Measurements from ENCODE around the gene MFSD2A. TPM values are rescaled to one million over a fixed set of nuclear protein-coding genes. Genes with fewer than 3 reads are reported as not detected.

Gene MFSD2A
- polyA plus RNA-seq, 1 of the 3 experiments (the other 2 are of a cell fraction): 6.3 TPM

DNA sequence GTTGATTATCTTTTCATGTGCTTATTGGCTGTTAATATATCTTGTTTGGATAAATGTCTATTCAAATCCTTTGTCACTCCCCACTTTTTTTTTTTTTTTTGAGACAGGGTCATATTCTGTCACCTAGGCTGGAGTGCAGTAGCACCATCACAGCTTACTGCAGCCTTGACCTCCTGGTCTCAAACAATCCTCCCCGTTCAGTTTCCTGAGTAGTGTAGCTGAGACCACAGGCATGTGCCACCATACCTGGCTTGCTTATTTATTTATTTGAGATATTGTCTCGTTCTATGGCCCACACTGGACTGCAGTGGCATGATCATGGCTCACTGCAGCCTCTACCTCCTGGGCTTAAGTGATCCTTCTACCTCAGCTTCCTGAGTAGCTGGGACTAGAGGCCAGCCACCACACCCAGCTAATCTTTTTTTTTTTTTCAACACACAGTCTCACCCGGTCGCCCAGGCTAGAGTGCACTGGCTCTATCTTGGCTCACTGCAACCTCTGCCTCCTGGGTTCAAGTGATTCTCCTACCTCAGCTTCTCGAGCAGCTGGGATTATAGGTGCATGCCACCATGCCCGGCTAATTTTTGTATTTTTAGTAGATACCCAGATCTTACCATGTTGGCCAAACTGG, 39.3 kb upstream of the MFSD2A start:
- 72% methylated on average over 6 of the region's 6 CpGs for WGBS (ENCODE audit: low lambda C conversion rate)
- Histone ChIP-seq H3K9me2 (no peaks in the 10 kb centered on the region), H3K4me2 (no peak overlapping the region), H3K9ac (no peak overlapping the region), H3K36me3 (replicated peaks in 1 of 2; ENCODE audit: control insufficient read depth in 1 of 2, insufficient read depth in 2 of 2, low read length in 1 of 2) (no peaks in the 10 kb centered on the region), H3K79me2 (ENCODE audit: insufficient read depth) (no peaks in the 10 kb centered on the region), H3K27ac (ENCODE audit: low read depth in 2 of 2, low read length in 1 of 2) (no peak overlapping the region), H3F3A (replicated peaks; ENCODE audit: insufficient read depth) (no peaks in the 10 kb centered on the region), H3K9me3 (no peaks in the 10 kb centered on the region), H3K27me3 (ENCODE audit: insufficient read depth) (no peaks in the 10 kb centered on the region; the same call in none of the 2 replicates), H2AFZ (ENCODE audit: low read depth) (no peak overlapping the region), H3K4me1 (ENCODE audit: control insufficient read depth in 1 of 2, insufficient read depth in 2 of 2, low read depth in 1 of 2, low read length in 1 of 2) (no peaks in the 10 kb centered on the region), H3K4me3 (ENCODE audit: low read depth in 2 of 2, low read length in 1 of 2) (no peak overlapping the region), H4K20me1 (ENCODE audit: insufficient read depth) (no peaks in the 10 kb centered on the region)
- POLR2A ChIA-PET: no interaction called here
- CTCF ChIA-PET: interaction anchor here (0.6 to 13.7 kb wide), 5 partner anchors 13 to 734 kb away, joined by 3 to 209 read pairs (median 45); partner anchors contain the start of gene MYCL
- TF ChIP-seq SMC3 (IDR thresholded peaks at IDR 0.05; ENCODE audit: low read depth, low read length) (no peak), GATA2 (CRISPR knock-in tag; IDR thresholded peaks at IDR 0.05) (no peak), RCOR1 (IDR thresholded peaks at IDR 0.05; ENCODE audit: low read length) (no peak), YY1 (IDR thresholded peaks at IDR 0.05; ENCODE audit: low read depth) (no peak)
- no peak for DNase-seq

- Histone ChIP-seq H3K4me1 (ENCODE audit: control insufficient read depth in 1 of 2, insufficient read depth in 2 of 2, low read depth in 1 of 2, low read length in 1 of 2) (no peaks in the 10 kb centered on the region), H2AFZ (ENCODE audit: low read depth) (no peak overlapping the region), H3K27ac (ENCODE audit: low read depth in 2 of 2, low read length in 1 of 2) (no peak overlapping the region), H3F3A (replicated peaks; ENCODE audit: insufficient read depth) (no peaks in the 10 kb centered on the region), H3K9me3 (no peaks in the 10 kb centered on the region), H3K79me2 (ENCODE audit: insufficient read depth) (no peaks in the 10 kb centered on the region), H3K27me3 (ENCODE audit: insufficient read depth) (no peaks in the 10 kb centered on the region; the same call in none of the 2 replicates), H3K9me2 (no peaks in the 10 kb centered on the region), H4K20me1 (ENCODE audit: insufficient read depth) (no peaks in the 10 kb centered on the region), H3K9ac (no peak overlapping the region), H3K4me2 (no peak overlapping the region), H3K4me3 (ENCODE audit: low read depth in 2 of 2, low read length in 1 of 2) (no peak overlapping the region), H3K36me3 (replicated peaks in 1 of 2; ENCODE audit: control insufficient read depth in 1 of 2, insufficient read depth in 2 of 2, low read length in 1 of 2) (no peaks in the 10 kb centered on the region)
- WGBS (ENCODE audit: low lambda C conversion rate): 94% methylated on average over 2 of the region's 2 CpGs
- ChIA-PET POLR2A (no interaction called here), CTCF (interaction anchor here (0.6 to 13.7 kb wide), 6 partner anchors 16 to 117 kb away, joined by 3 to 209 read pairs (median 25); partner anchors contain the start of gene MYCL)
- no peak for DNase-seq
- TF ChIP-seq RAD21 (IDR thresholded peaks at IDR 0.05; ENCODE audit: low read length) (peak; percentile 23), MEF2A (IDR thresholded peaks at IDR 0.05; ENCODE audit: borderline replicate concordance, low read depth) (no peak)
Measured at GRCh38 chr1:39917825-39918224, 37.1 kb upstream of the MFSD2A start.

DNA sequence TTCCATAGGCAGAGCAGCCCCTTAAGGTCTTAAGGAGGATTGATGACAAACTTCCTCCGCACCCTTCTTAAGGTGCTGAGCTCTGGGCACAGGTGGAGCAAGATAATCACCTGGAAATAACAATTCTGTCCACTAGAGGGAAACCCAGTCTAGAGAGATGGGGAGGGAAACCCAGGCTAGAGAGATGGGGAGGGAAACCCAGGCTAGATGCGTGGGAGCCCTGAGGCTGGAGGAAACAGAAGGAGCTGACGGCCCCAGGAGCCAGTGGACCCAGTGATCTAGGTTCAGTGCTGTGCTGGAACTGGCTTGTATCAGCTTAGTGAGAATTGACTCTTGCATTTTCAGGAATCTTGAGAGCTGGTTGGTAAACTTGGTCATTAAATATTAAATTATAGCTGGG, 35.4 kb upstream of the MFSD2A start:
- ChIA-PET POLR2A (interaction anchor here (0.7 kb wide), 1 partner anchor 1027 kb away, joined by 3 read pairs; no protein-coding TSS in a partner anchor), CTCF (interaction anchor here (0.5 to 13.7 kb wide), 41 partner anchors 8 to 156 kb away, joined by 3 to 209 read pairs (median 5); partner anchors contain the start of genes CAP1 and MYCL)
- H3K9me3 ChIP-seq: no peaks in the 10 kb centered on the region
- no peaks in the 10 kb centered on the region for H3K79me2 ChIP-seq (ENCODE audit: insufficient read depth)
- H3K27me3 ChIP-seq (ENCODE audit: insufficient read depth): no peaks in the 10 kb centered on the region; the same call in none of the 2 replicates
- H3K27ac ChIP-seq (ENCODE audit: low read depth in 2 of 2, low read length in 1 of 2): no peak overlapping the region
- WGBS (ENCODE audit: low lambda C conversion rate): 39% methylated on average over 3 of the region's 3 CpGs
- H3K4me1 ChIP-seq (ENCODE audit: control insufficient read depth in 1 of 2, insufficient read depth in 2 of 2, low read depth in 1 of 2, low read length in 1 of 2): no peaks in the 10 kb centered on the region
- H3K36me3 ChIP-seq (replicated peaks in 1 of 2; ENCODE audit: control insufficient read depth in 1 of 2, insufficient read depth in 2 of 2, low read length in 1 of 2): no peaks in the 10 kb centered on the region
- H3K4me2 ChIP-seq: no peak overlapping the region
- no peak overlapping the region for H3K9ac ChIP-seq
- DNase-seq: peak; percentile 88
- no peaks in the 10 kb centered on the region for H3K9me2 ChIP-seq
- H3K4me3 ChIP-seq (ENCODE audit: low read depth in 2 of 2, low read length in 1 of 2): no peak overlapping the region
- TF ChIP-seq TEAD4 (IDR thresholded peaks at IDR 0.05; ENCODE audit: borderline replicate concordance, insufficient read depth) (no peak), NRF1 (IDR thresholded peaks at IDR 0.05; ENCODE audit: low read depth, low read length) (no peak), FOXJ3 (CRISPR knock-in tag; IDR thresholded peaks at IDR 0.05) (no peak), TCF12 (IDR thresholded peaks at IDR 0.05) (no peak), EP300 (IDR thresholded peaks at IDR 0.05; ENCODE audit: borderline replicate concordance in 1 of 2, low read depth in 1 of 2, low read length in 1 of 2) (no peak), RXRA (IDR thresholded peaks at IDR 0.05; ENCODE audit: borderline replicate concordance, low read depth) (no peak), MEF2A (IDR thresholded peaks at IDR 0.05; ENCODE audit: borderline replicate concordance, low read depth) (no peak), FOSL2 (IDR thresholded peaks at IDR 0.05; ENCODE audit: borderline replicate concordance, low read depth) (no peak), RAD21 (IDR thresholded peaks at IDR 0.05; ENCODE audit: low read length) (peak; percentile 85), SMC3 (IDR thresholded peaks at IDR 0.05; ENCODE audit: low read depth, low read length) (peak; percentile 78), MXI1 (IDR thresholded peaks at IDR 0.05; ENCODE audit: low read depth, low read length) (no peak)
- TF ChIP-seq, protein P1, sequence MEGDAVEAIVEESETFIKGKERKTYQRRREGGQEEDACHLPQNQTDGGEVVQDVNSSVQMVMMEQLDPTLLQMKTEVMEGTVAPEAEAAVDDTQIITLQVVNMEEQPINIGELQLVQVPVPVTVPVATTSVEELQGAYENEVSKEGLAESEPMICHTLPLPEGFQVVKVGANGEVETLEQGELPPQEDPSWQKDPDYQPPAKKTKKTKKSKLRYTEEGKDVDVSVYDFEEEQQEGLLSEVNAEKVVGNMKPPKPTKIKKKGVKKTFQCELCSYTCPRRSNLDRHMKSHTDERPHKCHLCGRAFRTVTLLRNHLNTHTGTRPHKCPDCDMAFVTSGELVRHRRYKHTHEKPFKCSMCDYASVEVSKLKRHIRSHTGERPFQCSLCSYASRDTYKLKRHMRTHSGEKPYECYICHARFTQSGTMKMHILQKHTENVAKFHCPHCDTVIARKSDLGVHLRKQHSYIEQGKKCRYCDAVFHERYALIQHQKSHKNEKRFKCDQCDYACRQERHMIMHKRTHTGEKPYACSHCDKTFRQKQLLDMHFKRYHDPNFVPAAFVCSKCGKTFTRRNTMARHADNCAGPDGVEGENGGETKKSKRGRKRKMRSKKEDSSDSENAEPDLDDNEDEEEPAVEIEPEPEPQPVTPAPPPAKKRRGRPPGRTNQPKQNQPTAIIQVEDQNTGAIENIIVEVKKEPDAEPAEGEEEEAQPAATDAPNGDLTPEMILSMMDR (IDR thresholded peaks at IDR 0.05): peak; percentile 67
- H2AFZ ChIP-seq (ENCODE audit: low read depth): 0 out of 2 replicates have a peak overlapping the region, but pooled peaks have one; percentile 46
- H4K20me1 ChIP-seq (ENCODE audit: insufficient read depth): no peaks in the 10 kb centered on the region
- H3F3A ChIP-seq (replicated peaks; ENCODE audit: insufficient read depth): no peaks in the 10 kb centered on the region

Data from SK-N-SH (cell line).